Adipocyte (in vitro differentiated cells): ENCODE results near the gene GALE.
"Not testable (repeated sequence)": the region's sequence is repeated elsewhere in the genome, so short reads cannot be mapped to it uniquely, and the experiment has no call there.

Source experiments
- DNase-seq: peaks from one replicate; pipeline ENCODE4 v3.0.0-alpha.2; 2015; ENCODE audit warnings: low read depth
- H3K27me3 ChIP-seq: replicated peaks from 2 replicates; pipeline ENCODE4 v1.7.0; 2013; ENCODE audit warnings: mild to moderate bottlenecking, low read length, moderate library complexity; ENCODE audit not compliant: control insufficient read depth, insufficient read depth
- H3K36me3 ChIP-seq: 2 replicates; pipeline ENCODE4 v1.7.0; 2013; ENCODE audit warnings: low read length, mild to moderate bottlenecking, moderate library complexity; ENCODE audit not compliant: control insufficient read depth, insufficient read depth, severe bottlenecking
- H3K4me1 ChIP-seq: 2 replicates; pipeline ENCODE4 v1.7.0; 2013; ENCODE audit warnings: mild to moderate bottlenecking, low read length, moderate library complexity; ENCODE audit not compliant: control insufficient read depth, insufficient read depth
- H3K4me3 ChIP-seq: 2 replicates; pipeline ENCODE4 v1.7.0; 2013; ENCODE audit warnings: mild to moderate bottlenecking, low read length, moderate library complexity
- H3K9ac ChIP-seq: 2 replicates; pipeline ENCODE4 v1.7.0; 2013; ENCODE audit warnings: mild to moderate bottlenecking, low read length, moderate library complexity
- H3K9me3 ChIP-seq: 2 replicates; pipeline ENCODE4 v1.7.0; 2013; ENCODE audit warnings: mild to moderate bottlenecking, low read length, moderate library complexity; ENCODE audit not compliant: control insufficient read depth

Gene GALE

DNA sequence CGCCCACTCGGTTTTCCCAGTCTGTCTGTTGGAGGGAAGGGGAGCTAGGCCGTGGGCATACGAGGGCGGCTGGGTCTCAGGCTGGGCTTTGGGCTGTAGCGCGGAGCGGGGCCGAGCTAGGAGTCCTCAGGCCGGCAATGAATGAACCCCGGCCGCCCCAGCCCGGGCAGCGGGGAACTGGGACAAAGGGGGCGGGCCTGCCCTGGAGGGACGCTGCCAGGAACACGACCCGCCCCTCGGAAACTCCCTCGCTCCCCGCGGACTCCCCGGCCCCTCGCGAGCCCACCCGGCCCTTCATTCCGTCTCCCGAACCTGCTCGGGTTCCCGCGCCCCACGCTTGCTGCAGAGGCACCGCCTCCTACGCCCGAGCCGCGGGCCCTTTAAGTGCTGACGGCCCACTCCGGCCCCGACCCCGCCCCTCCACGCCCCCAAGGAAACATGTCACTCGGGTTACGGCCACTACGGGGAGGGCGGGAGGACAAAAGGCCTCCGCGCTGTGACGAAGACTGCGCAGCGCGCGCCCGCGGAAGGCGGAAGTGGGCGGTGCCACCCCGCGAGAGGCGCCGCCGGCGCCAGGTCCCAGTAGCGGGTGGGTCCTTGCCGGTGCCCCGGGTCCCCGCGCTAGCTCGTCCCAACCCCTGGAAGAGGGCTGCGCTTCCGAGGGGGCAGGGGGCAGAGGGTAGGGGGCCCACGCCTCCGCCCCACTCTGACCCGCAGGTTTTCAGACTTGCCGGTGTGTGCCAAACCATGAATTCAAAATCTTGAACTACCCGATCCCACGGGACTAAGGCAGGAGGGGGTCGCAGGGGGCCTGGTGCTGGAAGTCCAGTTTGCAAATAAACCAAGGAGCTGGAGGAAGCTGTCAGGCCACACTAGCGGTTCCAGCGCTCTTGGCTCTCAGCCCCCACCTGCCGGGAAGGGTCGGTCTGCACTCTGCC is at the start of gene GALE:
GALE (minus strand) TSS at position 355 of the 938 bp plus-strand sequence. CDS start 1,747 bp downstream, outside the sequence.
- Histone ChIP-seq H3K4me3 (peak within 1 kb of the TSS; percentile 95), H3K4me1 (peaks cover 19% of the 10 kb centered on the region), H3K27me3 (no peaks in the 10 kb centered on the region), H3K9me3 (no peaks in the 10 kb centered on the region), H3K36me3 (peaks cover 16% of the 10 kb centered on the region), H3K9ac (peak within 1 kb of the TSS; percentile 90)
- DNase-seq: peak; percentile 98

- Histone ChIP-seq H3K9ac (no peak overlapping the region), H3K4me3 (no peak overlapping the region), H3K36me3 (no peaks in the 10 kb centered on the region), H3K9me3 (peaks cover 3% of the 10 kb centered on the region), H3K27me3 (no peaks in the 10 kb centered on the region), H3K4me1 (no peaks in the 10 kb centered on the region)
- DNase-seq: no peak
Measured at GRCh38 chr1:23848673-23849616, 48.4 kb upstream of the GALE start.

- H3K9ac ChIP-seq, DNase-seq, H3K4me3 ChIP-seq, H3K27me3 ChIP-seq, H3K36me3 ChIP-seq, H3K4me1 ChIP-seq, H3K9me3 ChIP-seq: not testable (repeated sequence)
Measured at GRCh38 chr1:23847482-23848095, 47.0 kb upstream of the GALE start.

DNA sequence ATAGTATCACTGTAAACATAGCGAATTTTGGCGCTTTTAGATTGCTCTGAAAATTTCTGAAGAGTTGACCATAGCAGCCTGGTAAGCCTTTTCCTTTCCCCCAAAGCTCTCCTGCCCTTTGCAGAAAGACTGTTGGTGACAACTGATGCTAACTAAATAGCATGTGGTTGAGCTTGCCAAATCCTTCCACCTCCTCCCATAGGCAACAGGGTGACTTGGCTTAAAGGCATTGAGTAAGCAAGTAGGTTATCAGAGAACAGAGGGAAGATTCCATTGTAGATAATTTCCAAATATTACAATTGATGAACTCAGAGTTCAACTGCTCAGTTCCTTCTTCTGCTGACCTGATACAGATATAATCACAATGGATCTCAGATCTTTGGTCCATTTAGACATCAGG is 44.6 kb upstream of the GALE start:
- no peaks in the 10 kb centered on the region for H3K36me3 ChIP-seq
- no peak for DNase-seq
- no peak overlapping the region for H3K9ac ChIP-seq
- no peak overlapping the region for H3K4me3 ChIP-seq
- H3K27me3 ChIP-seq: no peaks in the 10 kb centered on the region
- no peaks in the 10 kb centered on the region for H3K4me1 ChIP-seq
- H3K9me3 ChIP-seq: peaks cover 3% of the 10 kb centered on the region

DNA sequence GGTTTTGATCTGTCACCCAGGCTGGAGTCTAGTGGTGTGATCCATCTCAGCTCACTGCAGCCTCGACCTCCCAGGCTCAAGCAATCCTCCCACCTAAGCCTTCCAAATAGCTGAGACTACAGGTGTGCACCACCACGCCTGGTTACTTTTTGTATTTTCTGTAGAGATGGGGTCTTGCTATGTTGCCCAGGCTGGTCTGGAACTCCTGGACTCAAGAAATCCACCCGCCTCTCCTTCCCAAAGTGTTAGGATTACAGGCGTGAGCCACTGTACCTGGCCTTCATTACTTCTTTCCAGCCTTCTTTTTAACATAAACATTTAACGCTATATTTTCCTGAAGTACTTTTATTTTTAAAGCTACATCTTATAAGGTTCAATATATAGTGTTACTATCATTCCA is 43.1 kb upstream of the GALE start:
- Histone ChIP-seq H3K36me3 (no peaks in the 10 kb centered on the region), H3K4me1 (no peaks in the 10 kb centered on the region), H3K9ac (no peak overlapping the region), H3K27me3 (no peaks in the 10 kb centered on the region), H3K4me3 (no peak overlapping the region), H3K9me3 (peaks cover 3% of the 10 kb centered on the region)
- no peak for DNase-seq

DNA sequence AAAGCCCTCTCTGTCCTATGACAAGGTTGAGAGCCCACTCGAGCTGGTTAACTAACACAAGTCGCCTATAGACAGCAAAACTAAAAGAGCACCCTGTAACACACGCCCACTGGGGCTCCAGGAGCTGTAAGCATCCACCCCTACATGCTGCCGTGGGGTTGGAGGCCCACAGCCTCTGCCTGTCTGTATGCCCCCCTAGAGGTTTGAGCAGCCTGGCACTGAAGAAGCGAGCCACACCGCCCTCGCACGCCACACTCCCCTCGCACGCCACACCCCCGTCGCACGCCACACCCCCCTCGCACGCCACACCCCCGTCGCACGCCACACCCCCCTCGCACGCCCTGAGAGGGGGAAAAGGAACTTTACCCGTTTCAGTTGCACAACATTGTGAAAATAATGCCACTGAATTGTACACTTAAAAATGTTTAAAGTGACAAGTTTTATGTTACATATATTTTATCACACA is 37.9 kb upstream of the GALE start:
- Histone ChIP-seq H3K4me1 (peaks cover 3% of the 10 kb centered on the region), H3K27me3 (peaks cover 8% of the 10 kb centered on the region), H3K9me3 (no peaks in the 10 kb centered on the region), H3K9ac (peak overlapping the region; percentile 60), H3K36me3 (no peaks in the 10 kb centered on the region), H3K4me3 (peak overlapping the region; percentile 67)
- DNase-seq: peak; percentile 83

- DNase-seq: no peak
- peaks cover 3% of the 10 kb centered on the region for H3K4me1 ChIP-seq
- H3K4me3 ChIP-seq: peak overlapping the region; percentile 67
- peaks cover 8% of the 10 kb centered on the region for H3K27me3 ChIP-seq
- H3K36me3 ChIP-seq: no peaks in the 10 kb centered on the region
- H3K9me3 ChIP-seq: no peaks in the 10 kb centered on the region
- H3K9ac ChIP-seq: no peak overlapping the region
Measured at GRCh38 chr1:23837908-23838307, 37.4 kb upstream of the GALE start.

DNA sequence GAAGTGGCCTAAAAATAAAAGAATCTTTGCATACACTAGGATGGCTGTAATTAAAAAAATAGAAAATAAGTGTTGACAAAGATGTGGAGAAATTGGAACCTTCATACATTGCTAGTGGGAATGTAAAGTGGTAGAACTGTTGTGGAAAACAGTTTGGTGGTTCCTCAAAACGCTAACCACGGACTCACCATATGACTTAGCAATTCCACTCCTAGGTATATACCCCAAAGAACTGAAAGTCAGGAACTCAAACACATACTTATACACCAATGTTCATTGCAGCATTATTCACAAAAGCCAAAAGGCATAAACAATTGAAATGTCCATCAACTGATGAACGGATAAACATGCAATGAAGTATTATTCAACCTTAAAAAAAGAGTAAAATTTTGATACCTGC is 35.5 kb upstream of the GALE start:
- Histone ChIP-seq H3K9me3 (no peaks in the 10 kb centered on the region), H3K27me3 (peaks cover 8% of the 10 kb centered on the region), H3K4me3 (no peak overlapping the region), H3K4me1 (peaks cover 3% of the 10 kb centered on the region), H3K36me3 (no peaks in the 10 kb centered on the region), H3K9ac (no peak overlapping the region)
- DNase-seq: no peak

DNA sequence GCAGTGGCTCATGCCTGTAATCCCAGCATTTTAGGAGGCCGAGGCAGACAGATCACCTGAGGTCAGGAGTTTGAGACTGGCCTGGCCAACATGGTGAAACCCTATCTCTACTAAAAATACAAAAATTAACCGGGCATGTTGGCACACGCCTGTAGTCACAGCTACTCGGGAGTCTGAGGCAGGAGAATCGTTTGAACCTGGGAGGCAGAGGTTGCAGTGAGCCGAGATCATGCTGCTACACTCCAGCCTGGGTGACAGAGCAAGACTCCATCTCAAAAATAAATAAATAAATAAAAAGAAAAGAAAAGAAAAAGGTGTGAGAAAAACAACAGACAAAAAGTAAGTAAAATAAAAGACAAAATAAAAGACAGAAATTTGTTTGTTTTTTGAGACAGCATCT is 33.6 kb upstream of the GALE start:
- not testable (repeated sequence) for DNase-seq, H3K27me3 ChIP-seq, H3K9me3 ChIP-seq, H3K4me3 ChIP-seq, H3K36me3 ChIP-seq, H3K9ac ChIP-seq, H3K4me1 ChIP-seq

DNA sequence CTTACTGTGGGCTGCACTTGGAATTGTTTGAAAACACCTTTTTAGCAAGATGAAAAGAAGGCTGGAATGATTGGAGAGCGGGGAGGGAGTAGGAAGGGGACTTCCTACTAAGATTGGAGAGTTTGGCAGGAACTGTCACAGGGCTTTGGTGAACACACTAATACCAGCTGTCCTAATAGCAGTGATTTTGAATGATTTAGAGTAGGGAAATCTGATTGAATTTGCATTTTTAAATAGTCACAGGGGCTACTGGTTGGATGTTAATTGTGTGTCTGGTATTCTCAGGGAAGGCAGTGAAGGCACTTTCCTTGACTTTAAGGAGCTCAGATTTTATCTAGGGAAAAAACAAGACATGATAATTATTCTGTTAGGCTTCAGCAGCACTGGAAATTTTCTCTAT is 27.2 kb upstream of the GALE start:
- DNase-seq: no peak
- Histone ChIP-seq H3K4me3 (no peak overlapping the region), H3K9me3 (no peaks in the 10 kb centered on the region), H3K27me3 (no peaks in the 10 kb centered on the region), H3K4me1 (peaks cover 16% of the 10 kb centered on the region), H3K9ac (no peak overlapping the region), H3K36me3 (no peaks in the 10 kb centered on the region)

GRCh38 chr1:23826590-23826989 is 26.0 kb upstream of the GALE start:
- not testable (repeated sequence) for DNase-seq, H3K9me3 ChIP-seq, H3K36me3 ChIP-seq, H3K27me3 ChIP-seq, H3K4me3 ChIP-seq, H3K9ac ChIP-seq
- peaks cover 16% of the 10 kb centered on the region for H3K4me1 ChIP-seq
